Aorta (tissue), 5 donors: ENCODE measurements around the gene SEMA5A. TPM values are rescaled to one million over a fixed set of nuclear protein-coding genes. Genes with fewer than 3 reads are reported as not detected.

Experiments used
- ATAC-seq: fragments of 200-7000 bp; cut with Tn5 transposase; one replicate; pipeline ENCODE4 v1.9.1; 2022; ENCODE audit warnings: moderate library complexity; ENCODE audit not compliant: low FRiP score
- DNase-seq, 2 donors: peaks; one replicate each; pipeline ENCODE4 v3.0.0-alpha.2; 2020
- H3K27ac ChIP-seq, 2 donors: one replicate each; pipeline ENCODE4 v1.5.1; 2013; ENCODE audit warnings: low read length in 2 of 2, mild to moderate bottlenecking in 2 of 2, moderate library complexity in 2 of 2, control low read depth in 1 of 2, inconsistent platforms in 1 of 2, low read depth in 1 of 2
- H3K27me3 ChIP-seq, 2 donors: one replicate each; pipeline ENCODE4 v1.6.1; 2013; ENCODE audit warnings: control low read depth in 1 of 2, low read length in 1 of 2, mild to moderate bottlenecking in 1 of 2, moderate library complexity in 1 of 2; ENCODE audit not compliant: insufficient read depth in 2 of 2, control insufficient read depth in 1 of 2
- H3K36me3 ChIP-seq, 2 donors: one replicate each; pipeline ENCODE4 v1.6.1; 2013; ENCODE audit warnings: control low read depth in 1 of 2, low read length in 1 of 2, mild to moderate bottlenecking in 1 of 2; ENCODE audit not compliant: insufficient read depth in 2 of 2, control insufficient read depth in 1 of 2
- H3K4me1 ChIP-seq, 2 donors: one replicate each; pipeline ENCODE4 v1.6.1; 2013; ENCODE audit warnings: low read length in 2 of 2, control low read depth in 1 of 2, mild to moderate bottlenecking in 1 of 2, moderate library complexity in 1 of 2; ENCODE audit not compliant: insufficient read depth in 2 of 2, control insufficient read depth in 1 of 2
- H3K4me3 ChIP-seq, 2 donors: one replicate each; pipeline ENCODE4 v1.5.1; 2013; ENCODE audit warnings: low read length in 2 of 2, control low read depth in 1 of 2, mild to moderate bottlenecking in 1 of 2
- H3K9me3 ChIP-seq: one replicate; pipeline ENCODE4 v1.6.1; 2013; ENCODE audit warnings: mild to moderate bottlenecking, low read length; ENCODE audit not compliant: control insufficient read depth
- WGBS, 2 donors: extraction: QIAGEN DNeasy Blood & Tissue Kit; methylation state at CpG; one replicate each; pipeline ENCODE4 v1.1.7; 2013; 5-methylcytosine and 5-hydroxymethylcytosine counted together
- intact Hi-C, 2 donors: fragments of 100-400 bp; cut with DNase I; formaldehyde crosslinking; loops; one replicate each; pipeline versions ENCODE4 v1.14.2 to v1.15.0; 2022
- polyA plus RNA-seq, 2 donors: library from polyadenylated mRNA; stranded (reverse); fragments of 200-250 nt; gene quantifications; one replicate each; pipeline ENCODE4 v1.2.3, GENCODE V29; 2013
- total RNA-seq, 2 donors: library from RNA; stranded (reverse); fragmentation: NEBNext Ultra II Directional; extraction: Animal tissue kit (Norgen Biotek cat#: 25700); gene quantifications; one replicate each; pipeline ENCODE4 v1.2.1, GENCODE V29; 2021
- donor health status: healthy with polysubstance abuse.
- donor health status: Bipolar disorder and iron deficiency.
- donor health status: DM: no; HTN: no; CAD: no.
- donor health status: DM: no; HTN: no; CAD: no.
- donor health status: DM: yes; HTN: yes; CAD: no.

The SEMA5A gene
- total and polyA plus RNA-seq, 4 donors = 1.8 to 21.8 (median 12.7) TPM

DNA sequence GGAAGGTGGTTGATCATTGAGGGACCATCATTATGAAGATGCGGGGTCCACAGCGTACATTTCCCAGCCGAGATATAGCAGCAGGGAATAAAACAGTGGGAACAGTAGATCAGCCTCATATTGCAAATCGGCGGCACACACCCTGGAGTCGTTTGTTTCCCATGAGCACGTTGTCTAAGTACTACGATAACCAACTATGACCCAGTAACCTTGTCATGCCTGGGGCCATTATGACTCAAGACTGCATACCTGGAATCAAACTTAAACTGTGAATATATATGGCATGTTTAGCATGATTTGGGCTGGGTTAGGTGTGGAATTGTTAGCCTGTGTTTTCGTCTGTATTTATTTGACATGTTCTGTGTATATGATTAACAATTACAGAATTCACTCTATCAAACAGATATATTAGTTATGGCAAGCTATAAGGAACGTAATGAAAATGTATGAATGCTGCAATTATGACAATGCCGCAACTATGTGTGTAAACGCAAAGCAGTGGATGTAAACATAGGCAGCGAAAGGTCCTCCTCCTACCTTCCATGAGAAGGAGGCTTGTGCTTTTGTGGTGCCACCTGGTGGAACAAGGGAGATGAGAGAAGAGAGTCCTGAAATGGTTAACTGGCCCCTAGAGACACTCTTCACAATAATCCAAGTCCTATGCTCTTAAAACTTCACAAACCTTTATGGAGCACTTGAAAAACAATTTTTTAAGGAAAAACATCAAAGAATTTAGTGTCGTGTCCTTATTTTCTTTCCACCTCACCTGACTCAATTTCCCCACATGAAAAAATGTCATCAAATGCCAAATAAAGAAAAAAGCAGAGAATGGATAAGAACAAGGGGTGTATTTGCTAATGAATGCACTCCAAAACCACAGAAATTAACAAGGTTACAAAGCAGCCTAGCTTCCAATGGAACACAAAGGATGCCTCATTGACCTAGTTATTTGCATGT lies 47.1 kb downstream of the SEMA5A start:
- 94 to 95% methylated on average over 14 of the region's 14 CpGs for WGBS, 2 donors
- ATAC-seq = no peak
- Histone ChIP-seq H3K36me3 (no peaks in the 10 kb centered on the region), H3K27me3 (no peaks in the 10 kb centered on the region), H3K4me1 (peaks cover 0 to 3% of the 10 kb centered on the region in 2 donors), H3K27ac (no peak overlapping the region), H3K9me3 (no peaks in the 10 kb centered on the region), H3K4me3 (no peak overlapping the region)
- DNase-seq = no peak
- intact Hi-C loops = no loop called here

DNA sequence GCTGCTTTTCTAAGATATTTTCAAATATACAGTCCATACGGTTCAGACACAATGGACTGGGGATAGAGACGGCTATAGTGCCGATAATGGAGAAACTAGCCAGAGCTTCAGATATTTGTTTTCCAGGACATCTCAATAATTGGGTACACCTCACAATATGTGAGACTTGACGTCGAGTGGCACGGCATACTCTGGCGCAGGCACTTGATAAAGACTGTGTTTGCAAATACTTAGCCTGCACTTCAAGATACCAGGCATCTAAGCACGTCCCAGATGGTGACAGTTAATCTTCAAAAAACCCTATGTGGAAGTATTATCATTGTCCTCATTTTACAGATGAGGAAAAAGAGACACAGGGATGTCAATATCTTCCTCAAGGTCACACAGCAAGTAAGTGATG lies 48.5 kb downstream of the SEMA5A start:
- ATAC-seq = no peak

DNA sequence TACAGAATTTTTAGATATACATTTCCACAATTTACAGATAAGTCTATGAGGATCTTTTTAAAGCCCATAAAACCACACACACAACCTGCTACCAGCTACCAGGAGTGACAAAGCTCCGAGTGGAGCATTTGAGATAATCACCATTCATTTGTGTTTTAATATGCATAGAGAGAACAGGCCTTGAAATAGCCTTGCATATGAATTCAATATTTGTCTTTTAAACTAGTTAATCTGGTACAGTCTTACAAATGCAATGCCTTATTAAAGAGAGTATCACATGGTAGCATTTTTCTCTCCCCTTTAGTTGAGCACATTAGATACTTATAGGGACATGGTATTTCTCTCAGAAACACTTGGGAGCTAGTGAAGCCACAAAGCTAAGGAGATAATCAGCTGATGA lies 49.1 kb downstream of the SEMA5A start:
- Histone ChIP-seq H3K27ac (no peak overlapping the region), H3K27me3 (no peaks in the 10 kb centered on the region), H3K36me3 (no peaks in the 10 kb centered on the region), H3K4me1 (peaks cover 0 to 3% of the 10 kb centered on the region in 2 donors), H3K4me3 (no peak overlapping the region), H3K9me3 (no peaks in the 10 kb centered on the region)
- DNase-seq = no peak
- no peak for ATAC-seq
- intact Hi-C loops = no loop called here
- WGBS, 2 donors = 65 to 67% methylated on average over 1 of the region's 1 CpG

More for the DNA sequence above, 48.5 kb downstream of the SEMA5A start:
- Histone ChIP-seq H3K36me3 (no peaks in the 10 kb centered on the region), H3K27me3 (no peaks in the 10 kb centered on the region), H3K27ac (no peak overlapping the region), H3K9me3 (no peaks in the 10 kb centered on the region), H3K4me3 (no peak overlapping the region), H3K4me1 (peaks cover 0 to 3% of the 10 kb centered on the region in 2 donors)
- 90 to 94% methylated on average over 8 of the region's 8 CpGs for WGBS, 2 donors
- intact Hi-C loops = no loop called here
- DNase-seq = no peak

DNA sequence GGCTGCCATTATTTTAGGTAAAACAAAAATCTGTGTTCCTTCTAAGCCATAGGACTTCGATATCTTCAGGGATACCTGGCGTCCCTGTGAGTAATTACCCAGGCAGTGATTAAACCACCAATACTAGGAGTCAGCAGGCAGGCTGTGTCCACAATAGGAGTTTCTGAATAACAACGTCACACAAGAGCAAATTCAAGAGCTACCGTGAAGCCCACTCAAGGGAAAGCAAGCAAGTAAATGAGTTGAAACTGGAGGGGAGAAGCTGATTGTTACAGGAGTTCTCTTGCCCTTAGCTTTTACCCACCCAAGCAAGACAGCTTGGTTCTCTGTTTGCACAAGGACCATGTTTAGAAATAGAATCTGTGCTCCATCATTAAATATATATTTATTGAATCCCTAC lies 50.8 kb downstream of the SEMA5A start:
- intact Hi-C loops = no loop called here
- ATAC-seq = no peak
- Histone ChIP-seq H3K27ac (no peak overlapping the region), H3K4me1 (no peaks in the 10 kb centered on the region), H3K36me3 (no peaks in the 10 kb centered on the region), H3K9me3 (no peaks in the 10 kb centered on the region), H3K4me3 (no peak overlapping the region), H3K27me3 (no peaks in the 10 kb centered on the region)
- DNase-seq = no peak
- WGBS, 2 donors = 94 to 96% methylated on average over 4 of the region's 4 CpGs

DNA sequence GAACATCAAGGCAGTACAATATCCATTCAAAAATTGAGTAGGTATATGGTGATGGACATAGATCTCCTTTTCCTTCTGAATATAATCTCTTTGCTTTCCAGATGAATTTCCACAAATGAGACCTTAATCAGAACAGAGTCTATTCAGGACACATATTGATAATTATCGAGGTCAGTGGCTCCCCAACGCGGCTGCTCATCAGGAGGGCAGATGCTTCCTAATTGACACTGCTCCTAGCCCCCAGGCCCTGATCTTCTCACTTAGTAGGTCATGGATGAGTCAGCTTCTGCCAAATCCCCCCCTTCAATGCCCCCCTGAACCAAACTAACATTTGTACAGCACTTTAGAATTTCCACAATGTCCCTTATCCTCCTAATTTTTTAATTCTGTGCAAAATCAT lies 51.6 kb downstream of the SEMA5A start:
- H3K9me3 ChIP-seq = no peaks in the 10 kb centered on the region
- no peak overlapping the region for H3K27ac ChIP-seq
- intact Hi-C loops = no loop called here
- no peak for DNase-seq
- no peak for ATAC-seq
- WGBS, 2 donors = 88 to 93% methylated on average over 3 of the region's 3 CpGs
- H3K27me3 ChIP-seq = no peaks in the 10 kb centered on the region
- H3K36me3 ChIP-seq = no peaks in the 10 kb centered on the region
- no peaks in the 10 kb centered on the region for H3K4me1 ChIP-seq
- no peak overlapping the region for H3K4me3 ChIP-seq

DNA sequence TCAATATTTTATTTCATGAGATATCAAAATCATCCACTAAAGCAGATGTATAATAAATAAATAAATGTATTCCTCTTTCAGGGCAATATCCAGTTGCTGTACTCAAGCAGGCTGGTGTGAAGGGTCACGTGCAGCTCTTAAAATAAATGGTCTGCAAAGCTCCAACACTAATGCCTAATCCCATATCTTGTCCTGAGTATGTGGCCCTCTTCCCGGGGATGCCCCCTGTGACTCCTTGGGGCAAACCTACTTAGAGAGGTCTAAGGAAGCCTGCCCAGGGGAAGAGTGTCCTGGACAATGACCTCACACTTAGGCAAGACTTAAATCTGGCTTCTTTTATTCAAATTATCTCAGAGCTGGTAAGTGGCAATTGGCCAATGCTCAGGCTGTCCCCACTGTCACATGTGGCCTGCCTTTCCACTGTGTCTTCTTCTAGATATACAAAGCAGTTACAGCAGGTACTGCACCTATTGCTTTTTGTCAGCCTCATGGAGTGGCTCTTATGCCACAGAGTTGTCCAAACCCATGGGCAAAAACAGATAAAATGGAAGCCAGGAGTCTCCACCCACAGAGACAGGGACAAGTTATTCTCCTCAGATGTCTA lies 55.3 kb downstream of the SEMA5A start:
- DNase-seq (no peak), ATAC-seq (no peak)
- no peaks in the 10 kb centered on the region for H3K27me3 ChIP-seq
- WGBS, 2 donors = 82 to 92% methylated on average over 2 of the region's 2 CpGs
- intact Hi-C loops = no loop called here
- no peaks in the 10 kb centered on the region for H3K9me3 ChIP-seq
- no peak overlapping the region for H3K27ac ChIP-seq
- H3K4me3 ChIP-seq = no peak overlapping the region
- H3K4me1 ChIP-seq = no peaks in the 10 kb centered on the region
- H3K36me3 ChIP-seq = no peaks in the 10 kb centered on the region

DNA sequence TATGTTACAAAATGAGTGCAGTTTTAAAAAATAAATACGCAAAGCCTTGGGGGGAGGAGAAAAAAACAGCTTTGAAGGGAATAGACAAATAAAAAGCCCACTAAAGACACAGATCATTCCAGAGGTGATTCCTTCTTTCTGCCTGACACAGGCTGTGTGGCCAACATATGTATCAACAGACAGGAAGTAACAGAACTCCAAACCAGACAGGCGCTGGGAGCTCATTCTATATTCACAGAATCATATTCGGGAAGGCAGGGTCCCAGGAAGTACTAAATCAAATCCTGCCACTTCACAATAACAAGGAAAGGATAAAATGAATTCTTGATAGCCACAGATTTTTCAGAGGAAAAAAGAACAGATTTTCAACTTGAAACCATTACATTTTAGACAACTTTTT lies 62.1 kb downstream of the SEMA5A start:
- Histone ChIP-seq H3K4me3 (no peak overlapping the region), H3K27ac (no peak overlapping the region), H3K27me3 (no peaks in the 10 kb centered on the region), H3K4me1 (no peaks in the 10 kb centered on the region), H3K36me3 (no peaks in the 10 kb centered on the region), H3K9me3 (peaks cover 3% of the 10 kb centered on the region)
- DNase-seq (no peak), ATAC-seq (no peak)
- 73% methylated on average over 3 of the region's 3 CpGs for WGBS, 2 donors
- intact Hi-C loops = no loop called here

DNA sequence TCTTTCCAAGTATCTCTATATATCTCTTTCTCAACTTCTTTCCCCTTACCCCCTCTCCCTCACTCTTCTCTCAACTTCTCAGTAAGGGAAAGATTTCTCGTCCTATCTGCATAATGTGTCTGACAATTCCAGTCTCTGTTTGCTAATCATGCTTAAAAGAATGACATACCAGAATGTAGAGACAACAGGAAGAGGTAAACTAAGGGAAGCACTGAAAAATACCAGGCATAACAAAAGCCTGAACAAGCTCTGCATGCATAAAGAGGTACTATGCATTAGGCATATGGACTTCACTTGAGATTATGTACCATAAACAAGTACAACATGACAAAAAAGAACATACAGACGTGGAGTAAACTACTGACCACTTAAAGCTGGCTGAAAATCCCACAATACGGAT lies 62.6 kb downstream of the SEMA5A start:
- no peaks in the 10 kb centered on the region for H3K36me3 ChIP-seq
- WGBS, 2 donors = 78 to 86% methylated on average over 3 of the region's 3 CpGs
- no peaks in the 10 kb centered on the region for H3K4me1 ChIP-seq
- H3K4me3 ChIP-seq = no peak overlapping the region
- ATAC-seq (no peak), DNase-seq (no peak)
- H3K27me3 ChIP-seq = no peaks in the 10 kb centered on the region
- no peak overlapping the region for H3K27ac ChIP-seq
- intact Hi-C loops = no loop called here
- H3K9me3 ChIP-seq = peaks cover 3% of the 10 kb centered on the region

DNA sequence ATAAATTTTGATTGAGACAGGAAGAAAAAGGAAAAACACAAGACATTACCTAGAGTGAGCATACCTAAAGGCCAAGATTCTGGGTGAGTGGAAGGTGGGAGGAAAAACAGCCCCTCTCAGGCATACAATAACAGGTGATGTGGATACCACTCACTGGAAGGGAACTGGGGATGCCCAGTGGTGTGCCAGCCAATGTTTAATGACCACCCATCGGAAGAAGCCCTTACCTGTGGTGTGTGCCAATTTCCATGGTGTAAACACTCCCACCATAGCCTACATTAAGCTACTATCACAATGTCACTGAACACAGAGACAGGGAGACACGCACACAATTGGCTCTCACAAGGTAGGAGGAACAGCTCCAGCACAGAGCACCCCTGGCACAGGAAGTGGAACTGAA lies 63.5 kb downstream of the SEMA5A start:
- ATAC-seq (no peak), DNase-seq (no peak)
- Histone ChIP-seq H3K4me3 (no peak overlapping the region), H3K4me1 (no peaks in the 10 kb centered on the region), H3K27me3 (no peaks in the 10 kb centered on the region), H3K36me3 (no peaks in the 10 kb centered on the region), H3K9me3 (peaks cover 8% of the 10 kb centered on the region), H3K27ac (no peak overlapping the region)
- 91 to 93% methylated on average over 2 of the region's 2 CpGs for WGBS, 2 donors
- intact Hi-C loops = no loop called here
